ENCODE measurements around the gene SGSM1. TPM values are rescaled to one million over a fixed set of nuclear protein-coding genes. Genes with fewer than 3 reads are reported as not detected.

SGSM1 gene
- total and polyA plus RNA-seq, 8 donors = 2.0 to 5.3 (median 4.3) TPM

DNA sequence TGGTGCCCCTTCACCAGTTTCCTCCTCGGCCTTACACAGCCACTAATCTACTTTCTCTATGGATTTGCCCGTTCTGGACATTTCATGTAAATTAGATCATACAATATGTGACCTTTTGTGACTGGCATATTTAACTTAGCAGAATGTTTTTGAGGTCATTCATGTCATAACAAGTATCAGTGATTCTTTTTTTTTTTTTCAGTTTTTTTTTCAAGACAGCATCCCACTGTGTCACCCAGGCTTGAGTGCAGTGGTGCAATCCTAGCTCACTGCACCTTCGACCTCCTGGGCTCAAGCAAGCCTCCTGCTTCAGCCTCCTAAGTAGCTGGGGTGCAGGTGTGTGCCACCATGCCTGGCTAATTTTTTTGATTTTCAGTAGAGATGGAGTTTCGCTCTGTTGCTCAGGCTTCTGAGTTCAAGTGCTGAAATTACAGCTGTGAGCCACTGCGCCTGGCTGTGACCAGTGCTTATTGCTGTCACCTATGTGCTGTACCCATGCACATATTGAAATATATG lies 169.2 kb downstream of the SGSM1 start:
- H3K4me3 ChIP-seq = no peak overlapping the region
- no peaks in the 10 kb centered on the region for H3K9me3 ChIP-seq
- DNase-seq = no peak
- H3K27me3 ChIP-seq = no peaks in the 10 kb centered on the region
- no peak overlapping the region for H3K27ac ChIP-seq
- TF ChIP-seq, protein P1, sequence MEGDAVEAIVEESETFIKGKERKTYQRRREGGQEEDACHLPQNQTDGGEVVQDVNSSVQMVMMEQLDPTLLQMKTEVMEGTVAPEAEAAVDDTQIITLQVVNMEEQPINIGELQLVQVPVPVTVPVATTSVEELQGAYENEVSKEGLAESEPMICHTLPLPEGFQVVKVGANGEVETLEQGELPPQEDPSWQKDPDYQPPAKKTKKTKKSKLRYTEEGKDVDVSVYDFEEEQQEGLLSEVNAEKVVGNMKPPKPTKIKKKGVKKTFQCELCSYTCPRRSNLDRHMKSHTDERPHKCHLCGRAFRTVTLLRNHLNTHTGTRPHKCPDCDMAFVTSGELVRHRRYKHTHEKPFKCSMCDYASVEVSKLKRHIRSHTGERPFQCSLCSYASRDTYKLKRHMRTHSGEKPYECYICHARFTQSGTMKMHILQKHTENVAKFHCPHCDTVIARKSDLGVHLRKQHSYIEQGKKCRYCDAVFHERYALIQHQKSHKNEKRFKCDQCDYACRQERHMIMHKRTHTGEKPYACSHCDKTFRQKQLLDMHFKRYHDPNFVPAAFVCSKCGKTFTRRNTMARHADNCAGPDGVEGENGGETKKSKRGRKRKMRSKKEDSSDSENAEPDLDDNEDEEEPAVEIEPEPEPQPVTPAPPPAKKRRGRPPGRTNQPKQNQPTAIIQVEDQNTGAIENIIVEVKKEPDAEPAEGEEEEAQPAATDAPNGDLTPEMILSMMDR (IDR thresholded peaks at IDR 0.05) = no peak
- no peak for ATAC-seq
- H3K36me3 ChIP-seq = no peaks in the 10 kb centered on the region
- peaks cover 11 to 23% of the 10 kb centered on the region in 2 donors for H3K4me1 ChIP-seq
- intact Hi-C loops (cut with DNase I) = no loop called here

DNA sequence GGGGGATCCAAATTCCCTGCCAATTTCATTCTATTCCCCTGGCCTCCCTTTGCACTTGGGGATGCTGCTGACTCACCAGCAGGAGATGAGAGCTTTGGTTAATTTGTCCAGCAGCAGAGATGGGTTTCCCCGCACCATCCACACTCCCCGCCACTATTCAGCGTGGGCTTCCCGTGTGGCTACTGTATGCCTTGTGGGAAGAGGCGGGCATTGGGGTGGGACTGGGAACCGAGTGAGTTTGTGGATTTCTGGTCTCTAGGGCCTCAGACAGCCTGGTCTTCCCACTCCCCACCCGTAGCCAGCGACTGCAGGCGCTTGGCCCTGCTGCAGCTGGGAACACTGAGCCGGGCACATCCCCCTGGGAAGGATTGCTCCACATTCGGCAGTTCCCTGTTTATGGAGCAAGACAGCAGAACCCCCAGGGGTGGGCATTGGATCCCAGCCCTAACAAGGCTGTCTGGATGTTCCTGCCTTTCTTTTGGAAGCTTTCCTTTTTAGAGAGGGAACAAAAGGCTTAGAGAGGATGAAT lies 169.9 kb downstream of the SGSM1 start:
- Histone ChIP-seq H3K4me3 (no peak overlapping the region), H3K27me3 (no peaks in the 10 kb centered on the region), H3K9me3 (no peaks in the 10 kb centered on the region), H3K36me3 (no peaks in the 10 kb centered on the region), H3K4me1 (peaks cover 11 to 23% of the 10 kb centered on the region in 2 donors), H3K27ac (peak overlapping the region in 1 of 2 donors; percentile 41)
- intact Hi-C loops (cut with DNase I) = no loop called here
- ATAC-seq = no peak
- DNase-seq = peak in 1 of 4 donors; percentile 36
- TF ChIP-seq, protein P1 (IDR thresholded peaks at IDR 0.05) = no peak

DNA sequence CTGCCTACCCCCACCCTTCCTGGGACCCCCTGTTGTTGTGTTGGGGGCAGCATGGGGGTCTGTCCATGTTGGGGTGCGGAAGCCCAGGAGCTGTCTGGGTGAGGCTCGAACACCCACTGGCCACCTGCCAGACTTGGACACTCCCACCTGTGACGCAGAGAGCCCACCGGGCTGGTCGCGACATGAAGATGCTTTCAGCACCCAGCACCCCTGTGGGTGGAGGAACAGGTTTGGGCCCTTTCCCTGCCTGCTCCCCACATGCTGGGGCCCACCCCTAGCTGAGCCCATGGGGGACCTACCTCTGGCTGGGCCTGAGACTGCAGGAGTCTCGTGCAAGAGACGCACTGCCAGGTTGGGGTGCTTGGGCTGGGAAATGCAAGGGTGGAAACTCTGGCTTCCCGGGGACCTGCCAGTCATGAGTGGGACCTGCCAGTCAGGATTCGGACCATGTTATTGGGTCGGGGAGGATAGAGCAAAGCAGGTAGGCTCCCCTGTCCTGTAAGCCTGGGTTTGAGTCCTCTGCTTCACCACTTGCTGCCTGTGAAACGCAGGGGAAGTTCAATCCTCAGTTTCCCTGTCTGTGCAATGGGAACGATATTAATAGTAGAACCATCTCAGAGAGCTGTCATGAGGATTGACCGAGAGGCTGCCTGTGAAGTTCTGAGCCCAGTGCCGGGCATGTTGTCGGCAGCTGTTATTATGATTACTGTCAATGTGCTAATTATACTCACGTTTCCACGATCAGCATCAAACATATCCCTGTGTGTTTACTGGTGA lies 170.6 kb downstream of the SGSM1 start:
- DNase-seq = peak in 1 of 4 donors; percentile 54

More for the DNA sequence above, 170.6 kb downstream of the SGSM1 start:
- intact Hi-C loops (cut with DNase I) = no loop called here
- ATAC-seq = no peak
- Histone ChIP-seq H3K27ac (peak overlapping the region; percentile 41 to 65), H3K27me3 (no peaks in the 10 kb centered on the region), H3K36me3 (no peaks in the 10 kb centered on the region), H3K9me3 (no peaks in the 10 kb centered on the region), H3K4me1 (peaks cover 11 to 23% of the 10 kb centered on the region in 2 donors), H3K4me3 (no peak overlapping the region)
- TF ChIP-seq, protein P1 (IDR thresholded peaks at IDR 0.05) = no peak

Other genes starting within 250 kb of the SGSM1 start
- gene LRRC75B, start 213.1 kb upstream of the SGSM1 start, total RNA-seq = 10 to 100 TPM in 1 of 2 donors, 1 to 10 TPM in 1; 6.8 to 11.4 TPM
- gene LRRC75B, start 213.1 kb upstream of the SGSM1 start, polyA plus RNA-seq (ENCODE audit: insufficient read length in 6 of 6) = 10 to 100 TPM; 25.8 to 35.1 (median 33.7) TPM
- 10 to 100 TPM; 42.5 to 96.4 TPM for gene GGT1, start 203.0 kb upstream of the SGSM1 start, total RNA-seq
- 10 to 100 TPM in 5 of 6 donors, 1 to 10 TPM in 1; 9.1 to 18.8 (median 12.3) TPM for gene GGT1, start 203.0 kb upstream of the SGSM1 start, polyA plus RNA-seq (ENCODE audit: insufficient read length in 6 of 6)
- gene PIWIL3, start 31.5 kb upstream of the SGSM1 start, total RNA-seq = not detected
- not detected for gene PIWIL3, start 31.5 kb upstream of the SGSM1 start, polyA plus RNA-seq (ENCODE audit: insufficient read length in 6 of 6)
- not detected for gene LHFPL7, start 140.5 kb downstream of the SGSM1 start, total RNA-seq
- gene LHFPL7, start 140.5 kb downstream of the SGSM1 start, polyA plus RNA-seq (ENCODE audit: insufficient read length in 6 of 6) = under 1 TPM; 0.13 to 0.40 (median 0.24) TPM
- 10 to 100 TPM; 31.9 to 35.0 TPM for gene KIAA1671, start 146.5 kb downstream of the SGSM1 start, total RNA-seq
- 10 to 100 TPM; 19.4 to 24.4 (median 23.0) TPM for gene KIAA1671, start 146.5 kb downstream of the SGSM1 start, polyA plus RNA-seq (ENCODE audit: insufficient read length in 6 of 6)